HFFc6 (cell line): Measurements from ENCODE around the gene ALK. TPM values are rescaled to one million over a fixed set of nuclear protein-coding genes. Genes with fewer than 3 reads are reported as not detected.

Experiments
- DNase-seq: peaks from one replicate; pipeline ENCODE4 v3.0.0-alpha.2; 2018
- H3K27ac Mint-ChIP-seq: 2 replicates; pipeline ENCODE4 v1.8.0; 2020; ENCODE audit warnings: mild to moderate bottlenecking, mixed read lengths
- H3K27me3 Mint-ChIP-seq: 2 replicates; pipeline ENCODE4 v1.8.0; 2021; ENCODE audit warnings: mild to moderate bottlenecking, moderate library complexity, mixed read lengths; ENCODE audit not compliant: insufficient read depth
- H3K36me3 Mint-ChIP-seq: 2 replicates; pipeline ENCODE4 v1.8.0; 2021; ENCODE audit warnings: low read depth, mixed read lengths
- H3K4me1 Mint-ChIP-seq: 2 replicates; pipeline ENCODE4 v1.8.0; 2020; ENCODE audit warnings: low read depth, mixed read lengths
- H3K4me3 Mint-ChIP-seq: 2 replicates; pipeline ENCODE4 v1.8.0; 2020; ENCODE audit warnings: mild to moderate bottlenecking, moderate library complexity, mixed read lengths
- H3K9me3 Mint-ChIP-seq: 2 replicates; pipeline ENCODE4 v1.8.0; 2020; ENCODE audit warnings: mild to moderate bottlenecking, mixed read lengths
- CTCF ChIP-seq: fragments of 200-600 bp; sonication (generic); IDR thresholded peaks from 2 replicates; pipeline ENCODE4 v1.5.0; 2021; ENCODE audit warnings: antibody characterized with exemption, mild to moderate bottlenecking
- total RNA-seq, 6 experiments: library from RNA; stranded (reverse); fragmentation: NEBNext Ultra II Directional; extraction: Animal tissue kit (Norgen Biotek cat#: 25700); gene quantifications; 2 replicates in 1 of 6; 3 replicates in 5 of 6; pipeline ENCODE4 v1.2.3, GENCODE V29; 2021

The ALK gene
- total RNA-seq, 6 experiments from 2014 or later: not detected

GRCh38 chr2:29143657-29144056, 777.7 kb downstream of the ALK start:
- peaks cover 6% of the 10 kb centered on the region for H3K9me3 Mint-ChIP-seq
- DNase-seq: no peak
- H3K36me3 Mint-ChIP-seq: peaks cover 52% of the 10 kb centered on the region
- H3K27me3 Mint-ChIP-seq: no peaks in the 10 kb centered on the region
- no peak for TF ChIP-seq CTCF
- no peak overlapping the region for H3K4me3 Mint-ChIP-seq
- H3K27ac Mint-ChIP-seq: no peak overlapping the region
- H3K4me1 Mint-ChIP-seq: peaks cover 20% of the 10 kb centered on the region

Other genes with a start within 250 kb of the ALK start
- 100 to 1,000 TPM in 1 of 6 experiments, 10 to 100 TPM in 5; 81.8 to 110 (median 88.4) TPM for gene YPEL5, start 225.4 kb upstream of the ALK start, total RNA-seq